ENCODE data around the gene MRPL24.

DNA sequence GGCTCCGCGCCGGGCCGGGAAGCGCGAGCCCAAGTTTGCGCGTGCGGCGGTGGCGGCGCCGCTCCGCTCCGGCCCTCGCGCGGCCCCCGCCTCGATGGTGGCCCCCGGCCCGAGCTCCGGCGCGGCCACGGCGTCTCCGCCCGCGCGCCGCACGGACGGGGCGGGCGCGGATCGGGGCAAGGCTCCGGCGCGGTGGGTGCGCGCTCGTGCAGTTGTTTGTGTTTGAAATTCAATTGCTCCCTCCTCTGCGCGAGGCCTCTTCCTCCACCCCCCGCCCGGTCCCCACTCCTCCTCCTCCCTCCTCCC lies 10.5 kb upstream of the MRPL24 start, which contains the start of gene HDGF:
- TF ChIP-seq, protein P1, sequence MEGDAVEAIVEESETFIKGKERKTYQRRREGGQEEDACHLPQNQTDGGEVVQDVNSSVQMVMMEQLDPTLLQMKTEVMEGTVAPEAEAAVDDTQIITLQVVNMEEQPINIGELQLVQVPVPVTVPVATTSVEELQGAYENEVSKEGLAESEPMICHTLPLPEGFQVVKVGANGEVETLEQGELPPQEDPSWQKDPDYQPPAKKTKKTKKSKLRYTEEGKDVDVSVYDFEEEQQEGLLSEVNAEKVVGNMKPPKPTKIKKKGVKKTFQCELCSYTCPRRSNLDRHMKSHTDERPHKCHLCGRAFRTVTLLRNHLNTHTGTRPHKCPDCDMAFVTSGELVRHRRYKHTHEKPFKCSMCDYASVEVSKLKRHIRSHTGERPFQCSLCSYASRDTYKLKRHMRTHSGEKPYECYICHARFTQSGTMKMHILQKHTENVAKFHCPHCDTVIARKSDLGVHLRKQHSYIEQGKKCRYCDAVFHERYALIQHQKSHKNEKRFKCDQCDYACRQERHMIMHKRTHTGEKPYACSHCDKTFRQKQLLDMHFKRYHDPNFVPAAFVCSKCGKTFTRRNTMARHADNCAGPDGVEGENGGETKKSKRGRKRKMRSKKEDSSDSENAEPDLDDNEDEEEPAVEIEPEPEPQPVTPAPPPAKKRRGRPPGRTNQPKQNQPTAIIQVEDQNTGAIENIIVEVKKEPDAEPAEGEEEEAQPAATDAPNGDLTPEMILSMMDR (IDR thresholded peaks at IDR 0.05; ENCODE audit: low read length), result no peak
- TF ChIP-seq EZH2 (optimal IDR thresholded peaks at IDR 0.05; ENCODE audit: low read depth, low read length), result no peak

All from MM.1S (cell line).